Mucosa of rectum (tissue), 2 donors: ENCODE measurements around the gene TRDN.
"Not testable (repeated sequence)": the region's sequence is repeated elsewhere in the genome, so short reads cannot be mapped to it uniquely, and the experiment has no call there.

Experiments used
- H3K27ac ChIP-seq, 2 donors: one replicate each; pipeline ENCODE4 v1.7.0; 2013; ENCODE audit warnings: inconsistent platforms in 2 of 2, low read depth in 2 of 2, low read length in 2 of 2
- H3K27me3 ChIP-seq, 2 donors: one replicate each; pipeline ENCODE4 v1.7.0; 2013; ENCODE audit warnings: low read length in 2 of 2; ENCODE audit not compliant: control insufficient read depth in 2 of 2, insufficient read depth in 2 of 2
- H3K36me3 ChIP-seq, 2 donors: one replicate each; pipeline ENCODE4 v1.7.0; 2013; ENCODE audit warnings: low read length in 2 of 2; ENCODE audit not compliant: control insufficient read depth in 2 of 2, insufficient read depth in 2 of 2
- H3K4me1 ChIP-seq, 2 donors: one replicate each; pipeline ENCODE4 v1.7.0; 2013; ENCODE audit warnings: low read length in 2 of 2, mild to moderate bottlenecking in 1 of 2; ENCODE audit not compliant: control insufficient read depth in 2 of 2, insufficient read depth in 2 of 2
- H3K4me3 ChIP-seq, 2 donors: one replicate each; pipeline ENCODE4 v1.7.0; 2013; ENCODE audit warnings: low read length in 2 of 2
- H3K9ac ChIP-seq, 2 donors: one replicate each; pipeline ENCODE4 v1.7.0; 2013; ENCODE audit warnings: low read length in 2 of 2, low read depth in 1 of 2, mild to moderate bottlenecking in 1 of 2
- H3K9me3 ChIP-seq, 2 donors: one replicate each; pipeline ENCODE4 v1.7.0; 2013; ENCODE audit warnings: low read length in 2 of 2; ENCODE audit not compliant: control insufficient read depth in 2 of 2
- donor health status: healthy.
- donor health status: Normal muscosa, but diverticular disease.

The TRDN gene

DNA sequence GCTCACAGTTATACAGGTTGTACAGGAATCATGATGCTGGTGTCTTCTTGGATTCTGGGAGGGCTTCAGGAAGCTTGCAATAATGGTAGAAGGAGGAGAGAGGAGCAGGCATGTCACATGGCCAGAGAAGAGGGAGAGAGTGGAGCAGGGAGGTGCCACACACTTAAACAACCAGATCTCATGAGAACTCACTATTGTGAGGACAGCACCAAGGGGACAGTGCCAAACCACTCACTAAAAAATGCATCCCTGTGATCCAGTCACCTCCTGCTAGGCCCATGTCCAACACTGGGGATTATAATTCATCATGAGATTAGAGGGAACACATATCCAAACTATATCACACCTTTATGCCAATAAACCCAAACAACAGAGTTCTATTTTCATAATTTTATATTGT is 67.2 kb downstream of the TRDN start:
- Histone ChIP-seq H3K4me1 (no peaks in the 10 kb centered on the region), H3K27me3 (no peaks in the 10 kb centered on the region), H3K4me3 (no peak overlapping the region), H3K27ac (no peak overlapping the region), H3K9ac (no peak overlapping the region), H3K36me3 (no peaks in the 10 kb centered on the region), H3K9me3 (no peaks in the 10 kb centered on the region)

DNA sequence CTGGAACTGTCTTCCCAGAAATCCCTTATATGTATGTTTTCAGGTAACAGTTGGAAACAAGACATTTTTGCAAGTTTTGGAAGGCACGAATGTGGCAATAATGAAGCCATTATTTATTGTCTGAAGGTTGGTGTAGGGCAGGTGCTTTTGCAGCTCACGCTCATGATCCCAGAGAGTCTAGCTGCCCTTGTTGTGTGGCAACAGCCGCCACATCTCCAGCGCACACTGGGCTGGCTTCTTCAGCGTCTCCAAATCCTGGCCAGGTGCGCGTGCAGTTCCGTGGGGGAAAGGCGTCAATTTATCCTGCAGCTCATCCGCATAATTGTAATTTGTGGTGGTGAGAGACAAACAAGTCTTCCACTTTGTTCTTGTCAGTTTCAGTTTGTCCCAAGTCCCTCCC is 71.2 kb downstream of the TRDN start:
- no peak overlapping the region for H3K27ac ChIP-seq
- H3K4me3 ChIP-seq = no peak overlapping the region
- H3K27me3 ChIP-seq = no peaks in the 10 kb centered on the region
- no peaks in the 10 kb centered on the region for H3K36me3 ChIP-seq
- no peak overlapping the region for H3K9ac ChIP-seq
- H3K4me1 ChIP-seq = no peaks in the 10 kb centered on the region
- H3K9me3 ChIP-seq = no peaks in the 10 kb centered on the region

DNA sequence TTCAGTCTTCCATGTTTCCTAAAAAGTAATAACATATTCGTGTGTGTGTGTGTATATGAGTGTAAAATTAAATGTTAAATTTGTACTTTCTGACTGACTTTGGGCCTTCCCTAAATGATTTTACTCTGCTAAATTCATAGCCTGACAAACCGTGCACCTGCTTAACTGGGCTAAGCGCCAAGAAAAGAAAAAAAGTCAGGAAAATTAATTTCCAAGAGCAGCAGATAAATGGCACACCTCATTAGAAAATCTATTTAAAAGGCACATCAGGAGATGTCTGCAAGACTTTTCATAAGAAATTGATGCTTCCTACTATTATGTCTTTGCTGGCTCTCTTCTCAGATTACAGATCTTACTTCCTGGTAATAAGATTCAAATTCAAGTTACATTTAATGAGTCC is 72.4 kb downstream of the TRDN start:
- Histone ChIP-seq H3K9me3 (no peaks in the 10 kb centered on the region), H3K9ac (no peak overlapping the region), H3K4me3 (no peak overlapping the region), H3K4me1 (no peaks in the 10 kb centered on the region), H3K27ac (no peak overlapping the region), H3K36me3 (no peaks in the 10 kb centered on the region), H3K27me3 (no peaks in the 10 kb centered on the region)

GRCh38 chr6:123562677-123563076 is 74.1 kb downstream of the TRDN start:
- no peak overlapping the region for H3K9ac ChIP-seq
- H3K27ac ChIP-seq = no peak overlapping the region
- H3K4me1 ChIP-seq = no peaks in the 10 kb centered on the region

GRCh38 chr6:123562264-123562663 is 74.5 kb downstream of the TRDN start:
- Histone ChIP-seq H3K9me3 (no peaks in the 10 kb centered on the region), H3K9ac (no peak overlapping the region), H3K27me3 (no peaks in the 10 kb centered on the region), H3K36me3 (no peaks in the 10 kb centered on the region), H3K4me1 (no peaks in the 10 kb centered on the region), H3K27ac (no peak overlapping the region), H3K4me3 (no peak overlapping the region)

More at GRCh38 chr6:123562677-123563076, 74.1 kb downstream of the TRDN start:
- Histone ChIP-seq H3K4me3 (no peak overlapping the region), H3K27me3 (no peaks in the 10 kb centered on the region), H3K9me3 (no peaks in the 10 kb centered on the region), H3K36me3 (no peaks in the 10 kb centered on the region)

DNA sequence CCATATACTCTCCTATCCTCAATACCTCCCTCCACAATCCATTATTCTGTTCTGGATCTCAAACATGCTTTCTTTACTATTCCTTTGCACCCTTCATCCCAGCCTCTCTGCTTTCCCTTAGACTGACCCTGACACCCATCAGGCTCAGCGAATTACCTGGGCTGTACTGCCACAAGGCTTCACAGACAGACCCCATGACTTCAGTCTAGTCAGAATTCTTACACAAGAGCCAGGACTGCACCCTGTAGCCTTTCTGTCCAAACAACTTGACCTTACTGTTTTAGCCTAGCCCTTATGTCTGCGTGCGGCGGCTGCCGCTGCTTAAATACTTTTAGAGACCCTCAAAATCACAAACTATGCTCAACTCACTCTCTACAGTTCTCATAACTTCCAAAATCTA is 76.9 kb downstream of the TRDN start:
- H3K4me3 ChIP-seq, H3K27me3 ChIP-seq, H3K27ac ChIP-seq, H3K4me1 ChIP-seq, H3K36me3 ChIP-seq, H3K9ac ChIP-seq, H3K9me3 ChIP-seq: not testable (repeated sequence)

GRCh38 chr6:123557474-123557873 is 79.3 kb downstream of the TRDN start:
- H3K9me3 ChIP-seq, H3K4me1 ChIP-seq, H3K9ac ChIP-seq, H3K27ac ChIP-seq, H3K4me3 ChIP-seq, H3K27me3 ChIP-seq, H3K36me3 ChIP-seq: not testable (repeated sequence)

DNA sequence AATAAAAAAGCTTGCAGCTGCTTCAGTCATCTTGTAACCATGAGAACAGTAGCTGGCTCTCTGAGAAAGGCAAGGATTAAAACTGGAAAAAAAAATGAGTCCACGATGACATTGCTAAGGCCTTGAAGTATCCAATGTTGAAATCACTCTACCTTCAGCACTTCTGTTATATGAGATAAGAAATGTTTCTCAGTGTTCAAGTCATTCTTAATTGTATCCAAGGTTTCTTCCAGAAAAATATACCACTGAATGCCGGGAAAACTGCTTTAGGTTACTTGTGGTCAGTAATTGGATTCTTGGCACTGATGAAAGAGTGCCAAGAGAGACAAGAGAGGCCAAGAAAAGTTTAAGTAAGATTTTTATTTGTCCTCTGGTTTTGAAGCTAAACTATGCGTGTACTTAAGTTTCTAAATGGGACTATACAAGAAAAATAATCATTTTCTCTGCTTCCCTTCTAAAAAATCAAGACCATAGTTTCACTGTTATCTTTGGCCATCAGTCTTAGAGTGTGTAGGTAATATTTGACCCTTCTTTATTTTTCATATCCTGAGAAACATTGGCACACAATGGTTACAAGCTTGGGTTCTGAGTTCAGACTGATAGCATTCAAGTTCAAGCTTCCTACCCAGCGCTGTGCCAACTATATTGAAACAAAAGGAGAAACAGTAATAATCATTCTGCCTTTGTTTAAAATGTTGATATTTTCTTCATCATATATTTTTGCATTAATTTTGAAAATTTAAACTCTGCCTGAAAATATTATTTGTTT is 84.6 kb downstream of the TRDN start:
- Histone ChIP-seq H3K36me3 (no peaks in the 10 kb centered on the region), H3K4me1 (no peaks in the 10 kb centered on the region), H3K9me3 (no peaks in the 10 kb centered on the region), H3K27ac (no peak overlapping the region), H3K9ac (no peak overlapping the region), H3K4me3 (no peak overlapping the region), H3K27me3 (no peaks in the 10 kb centered on the region)

GRCh38 chr6:123550052-123550617 is 86.6 kb downstream of the TRDN start:
- H3K36me3 ChIP-seq = no peaks in the 10 kb centered on the region
- no peak overlapping the region for H3K27ac ChIP-seq
- H3K9me3 ChIP-seq = no peaks in the 10 kb centered on the region
- H3K4me3 ChIP-seq = no peak overlapping the region
- no peak overlapping the region for H3K9ac ChIP-seq
- no peaks in the 10 kb centered on the region for H3K4me1 ChIP-seq
- H3K27me3 ChIP-seq = no peaks in the 10 kb centered on the region

DNA sequence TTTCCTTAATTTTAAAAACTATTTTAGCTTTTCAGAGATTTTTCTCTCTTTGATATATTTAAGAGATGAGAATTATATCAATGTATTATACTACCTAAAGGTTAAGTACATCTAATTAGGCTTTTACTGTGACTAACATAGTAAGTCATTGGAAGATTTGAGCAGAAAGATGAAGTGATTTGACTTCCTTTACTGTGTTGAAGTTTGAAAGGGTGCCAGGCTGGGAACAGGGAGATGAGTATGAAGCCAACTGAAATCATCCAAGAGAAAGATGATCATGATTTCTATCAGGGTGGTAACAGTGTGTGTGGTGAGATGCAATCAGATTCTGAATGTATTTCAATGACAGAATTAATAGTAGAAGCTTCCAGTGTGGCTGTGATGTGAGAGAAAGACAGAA is 87.3 kb downstream of the TRDN start:
- no peak overlapping the region for H3K27ac ChIP-seq
- H3K36me3 ChIP-seq = no peaks in the 10 kb centered on the region
- no peaks in the 10 kb centered on the region for H3K27me3 ChIP-seq
- no peaks in the 10 kb centered on the region for H3K9me3 ChIP-seq
- H3K9ac ChIP-seq = no peak overlapping the region
- H3K4me1 ChIP-seq = no peaks in the 10 kb centered on the region
- no peak overlapping the region for H3K4me3 ChIP-seq
